ENCODE data around the gene DFFA.

DNA sequence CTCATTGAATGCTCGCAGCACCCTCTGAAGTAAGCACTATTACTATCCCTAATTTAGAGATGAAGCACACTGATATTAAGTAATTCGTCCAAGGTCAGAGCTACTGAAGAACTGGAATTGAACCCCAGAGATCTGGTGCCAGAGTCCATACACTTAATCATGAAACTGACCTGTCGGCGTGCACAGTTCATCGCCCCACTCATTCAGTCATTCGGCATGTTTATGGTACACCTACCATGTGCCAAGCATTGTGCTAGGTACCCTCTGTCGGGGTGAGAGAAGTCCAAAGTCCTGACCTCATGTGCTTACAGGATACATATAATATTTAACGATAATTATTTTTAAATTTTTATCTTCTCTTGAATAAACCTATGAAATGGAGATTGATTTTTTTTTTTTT is 47.7 kb downstream of the DFFA start:
- TF ChIP-seq, protein P1, sequence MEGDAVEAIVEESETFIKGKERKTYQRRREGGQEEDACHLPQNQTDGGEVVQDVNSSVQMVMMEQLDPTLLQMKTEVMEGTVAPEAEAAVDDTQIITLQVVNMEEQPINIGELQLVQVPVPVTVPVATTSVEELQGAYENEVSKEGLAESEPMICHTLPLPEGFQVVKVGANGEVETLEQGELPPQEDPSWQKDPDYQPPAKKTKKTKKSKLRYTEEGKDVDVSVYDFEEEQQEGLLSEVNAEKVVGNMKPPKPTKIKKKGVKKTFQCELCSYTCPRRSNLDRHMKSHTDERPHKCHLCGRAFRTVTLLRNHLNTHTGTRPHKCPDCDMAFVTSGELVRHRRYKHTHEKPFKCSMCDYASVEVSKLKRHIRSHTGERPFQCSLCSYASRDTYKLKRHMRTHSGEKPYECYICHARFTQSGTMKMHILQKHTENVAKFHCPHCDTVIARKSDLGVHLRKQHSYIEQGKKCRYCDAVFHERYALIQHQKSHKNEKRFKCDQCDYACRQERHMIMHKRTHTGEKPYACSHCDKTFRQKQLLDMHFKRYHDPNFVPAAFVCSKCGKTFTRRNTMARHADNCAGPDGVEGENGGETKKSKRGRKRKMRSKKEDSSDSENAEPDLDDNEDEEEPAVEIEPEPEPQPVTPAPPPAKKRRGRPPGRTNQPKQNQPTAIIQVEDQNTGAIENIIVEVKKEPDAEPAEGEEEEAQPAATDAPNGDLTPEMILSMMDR (IDR thresholded peaks at IDR 0.05), result no peak
- no peak for TF ChIP-seq JUN (IDR thresholded peaks at IDR 0.05)
- no peak for TF ChIP-seq HOXA7 (CRISPR knock-in tag; IDR thresholded peaks at IDR 0.05)
- TF ChIP-seq, protein P2, sequence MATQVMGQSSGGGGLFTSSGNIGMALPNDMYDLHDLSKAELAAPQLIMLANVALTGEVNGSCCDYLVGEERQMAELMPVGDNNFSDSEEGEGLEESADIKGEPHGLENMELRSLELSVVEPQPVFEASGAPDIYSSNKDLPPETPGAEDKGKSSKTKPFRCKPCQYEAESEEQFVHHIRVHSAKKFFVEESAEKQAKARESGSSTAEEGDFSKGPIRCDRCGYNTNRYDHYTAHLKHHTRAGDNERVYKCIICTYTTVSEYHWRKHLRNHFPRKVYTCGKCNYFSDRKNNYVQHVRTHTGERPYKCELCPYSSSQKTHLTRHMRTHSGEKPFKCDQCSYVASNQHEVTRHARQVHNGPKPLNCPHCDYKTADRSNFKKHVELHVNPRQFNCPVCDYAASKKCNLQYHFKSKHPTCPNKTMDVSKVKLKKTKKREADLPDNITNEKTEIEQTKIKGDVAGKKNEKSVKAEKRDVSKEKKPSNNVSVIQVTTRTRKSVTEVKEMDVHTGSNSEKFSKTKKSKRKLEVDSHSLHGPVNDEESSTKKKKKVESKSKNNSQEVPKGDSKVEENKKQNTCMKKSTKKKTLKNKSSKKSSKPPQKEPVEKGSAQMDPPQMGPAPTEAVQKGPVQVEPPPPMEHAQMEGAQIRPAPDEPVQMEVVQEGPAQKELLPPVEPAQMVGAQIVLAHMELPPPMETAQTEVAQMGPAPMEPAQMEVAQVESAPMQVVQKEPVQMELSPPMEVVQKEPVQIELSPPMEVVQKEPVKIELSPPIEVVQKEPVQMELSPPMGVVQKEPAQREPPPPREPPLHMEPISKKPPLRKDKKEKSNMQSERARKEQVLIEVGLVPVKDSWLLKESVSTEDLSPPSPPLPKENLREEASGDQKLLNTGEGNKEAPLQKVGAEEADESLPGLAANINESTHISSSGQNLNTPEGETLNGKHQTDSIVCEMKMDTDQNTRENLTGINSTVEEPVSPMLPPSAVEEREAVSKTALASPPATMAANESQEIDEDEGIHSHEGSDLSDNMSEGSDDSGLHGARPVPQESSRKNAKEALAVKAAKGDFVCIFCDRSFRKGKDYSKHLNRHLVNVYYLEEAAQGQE (IDR thresholded peaks at IDR 0.05), result no peak
- no peak for TF ChIP-seq CEBPB (IDR thresholded peaks at IDR 0.05)
- no peak for TF ChIP-seq POLR2AphosphoS2 (conservative IDR thresholded peaks at IDR 0.05; ENCODE audit: low read length)
- TF ChIP-seq, protein P3, sequence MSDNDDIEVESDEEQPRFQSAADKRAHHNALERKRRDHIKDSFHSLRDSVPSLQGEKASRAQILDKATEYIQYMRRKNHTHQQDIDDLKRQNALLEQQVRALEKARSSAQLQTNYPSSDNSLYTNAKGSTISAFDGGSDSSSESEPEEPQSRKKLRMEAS (IDR thresholded peaks at IDR 0.05), result no peak
- TF ChIP-seq EP300 (IDR thresholded peaks at IDR 0.05), result no peak
- TF ChIP-seq, protein P4, sequence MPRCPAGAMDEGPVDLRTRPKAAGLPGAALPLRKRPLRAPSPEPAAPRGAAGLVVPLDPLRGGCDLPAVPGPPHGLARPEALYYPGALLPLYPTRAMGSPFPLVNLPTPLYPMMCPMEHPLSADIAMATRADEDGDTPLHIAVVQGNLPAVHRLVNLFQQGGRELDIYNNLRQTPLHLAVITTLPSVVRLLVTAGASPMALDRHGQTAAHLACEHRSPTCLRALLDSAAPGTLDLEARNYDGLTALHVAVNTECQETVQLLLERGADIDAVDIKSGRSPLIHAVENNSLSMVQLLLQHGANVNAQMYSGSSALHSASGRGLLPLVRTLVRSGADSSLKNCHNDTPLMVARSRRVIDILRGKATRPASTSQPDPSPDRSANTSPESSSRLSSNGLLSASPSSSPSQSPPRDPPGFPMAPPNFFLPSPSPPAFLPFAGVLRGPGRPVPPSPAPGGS (IDR thresholded peaks at IDR 0.05), result no peak
- no peak for TF ChIP-seq NR3C1 (IDR thresholded peaks at IDR 0.05)
- no peak for TF ChIP-seq CBX2 (IDR thresholded peaks at IDR 0.05; ENCODE audit: borderline replicate concordance, low read depth)

Measured in A549 (cell line).